GM19023 (cell line): Measurements from ENCODE around the gene KIAA1958.
"Not testable (repeated sequence)": the region's sequence is repeated elsewhere in the genome, so short reads cannot be mapped to it uniquely, and the experiment has no call there.

Experiments
- ATAC-seq: cut with Tn5 transposase; IDR thresholded peaks from one replicate; pipeline ENCODE4 v1.9.1; 2021; ENCODE audit warnings: mild to moderate bottlenecking, moderate library complexity; ENCODE audit not compliant: unreplicated experiment

Gene KIAA1958

GRCh38 chr9:112555101-112555643 is 68.5 kb downstream of the KIAA1958 start:
- ATAC-seq, result no peak

GRCh38 chr9:112555844-112556482 is 69.3 kb downstream of the KIAA1958 start:
- ATAC-seq, result no peak

GRCh38 chr9:112556497-112557442 is 70.1 kb downstream of the KIAA1958 start:
- no peak for ATAC-seq

- no peak for ATAC-seq
Measured at GRCh38 chr9:112558476-112558875, 71.8 kb downstream of the KIAA1958 start.

GRCh38 chr9:112558978-112559377 is 72.4 kb downstream of the KIAA1958 start:
- ATAC-seq, result no peak

- ATAC-seq, result no peak
Measured at GRCh38 chr9:112559629-112560413, 73.2 kb downstream of the KIAA1958 start.

GRCh38 chr9:112562235-112562958 is 75.8 kb downstream of the KIAA1958 start:
- no peak for ATAC-seq

GRCh38 chr9:112569186-112569585 is 82.6 kb downstream of the KIAA1958 start:
- no peak for ATAC-seq

GRCh38 chr9:112570671-112571167 is 84.1 kb downstream of the KIAA1958 start:
- no peak for ATAC-seq

GRCh38 chr9:112571624-112572355 is 85.2 kb downstream of the KIAA1958 start:
- ATAC-seq, result no peak

GRCh38 chr9:112572416-112572815 is 85.8 kb downstream of the KIAA1958 start:
- ATAC-seq, result no peak

- no peak for ATAC-seq
Measured at GRCh38 chr9:112574008-112574407, 87.4 kb downstream of the KIAA1958 start.

GRCh38 chr9:112575107-112575506 is 88.5 kb downstream of the KIAA1958 start:
- no peak for ATAC-seq

- no peak for ATAC-seq
Measured at GRCh38 chr9:112581469-112582176, 95.0 kb downstream of the KIAA1958 start.

GRCh38 chr9:112582371-112583262 is 96.0 kb downstream of the KIAA1958 start:
- no peak for ATAC-seq

- ATAC-seq, result no peak
Measured at GRCh38 chr9:112586599-112587155, 100.0 kb downstream of the KIAA1958 start.

- ATAC-seq, result not testable (repeated sequence)
Measured at GRCh38 chr9:112591875-112592274, 105.2 kb downstream of the KIAA1958 start.

- ATAC-seq, result no peak
Measured at GRCh38 chr9:112599732-112600131, 113.1 kb downstream of the KIAA1958 start.
